Measurements from ENCODE around the gene PACS1.

DNA sequence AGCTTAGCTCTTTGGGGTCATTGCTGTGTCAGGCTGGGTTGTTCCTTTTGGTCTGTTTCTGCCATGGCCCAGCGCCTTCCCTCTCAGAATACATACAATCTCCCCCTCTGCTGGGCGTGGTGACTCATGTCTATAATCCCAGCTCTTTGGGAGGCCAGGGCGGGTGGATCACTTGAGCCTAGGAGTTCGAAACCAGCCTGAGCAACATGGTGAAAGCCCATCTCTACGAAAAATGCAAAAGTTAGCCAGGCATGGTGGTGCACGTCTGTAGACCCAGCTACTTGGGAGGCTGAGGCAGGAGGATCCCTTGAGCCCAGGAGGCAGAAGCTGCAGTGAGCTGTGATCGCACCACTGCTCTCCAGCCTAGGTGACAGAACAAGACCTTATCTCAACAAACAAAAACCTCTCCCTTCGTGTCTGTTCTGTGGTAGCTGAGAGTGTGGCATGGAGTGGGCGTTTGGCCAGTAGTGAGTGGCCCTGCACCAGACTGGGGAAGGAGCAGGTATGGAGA is 151.7 kb downstream of the PACS1 start:
- no peak for TF ChIP-seq CTCF (IDR thresholded peaks at IDR 0.05; ENCODE audit: low read depth, low read length, poor library complexity, severe bottlenecking)
- TF ChIP-seq EZH2phosphoT487 (IDR thresholded peaks at IDR 0.05; ENCODE audit: borderline replicate concordance, low read length): no peak
